Mononuclear cell (primary cell): ENCODE data around the gene NELL1. TPM values are rescaled to one million over a fixed set of nuclear protein-coding genes. Genes with fewer than 3 reads are reported as not detected.

Experiments used
- H3K27me3 ChIP-seq: 2 replicates; pipeline ENCODE4 v1.6.0; 2011; ENCODE audit warnings: low read length, control low read depth; ENCODE audit not compliant: insufficient read depth
- H3K4me1 ChIP-seq: 2 replicates; pipeline ENCODE4 v1.5.1; 2011; ENCODE audit warnings: mild to moderate bottlenecking, low read length, control low read depth; ENCODE audit not compliant: insufficient read depth
- H3K4me3 ChIP-seq: 2 replicates; pipeline ENCODE4 v1.5.1; 2011; ENCODE audit warnings: mild to moderate bottlenecking, low read length, moderate library complexity
- H3K9me3 ChIP-seq: 2 replicates; pipeline ENCODE4 v1.5.1; 2011; ENCODE audit warnings: low read depth, mild to moderate bottlenecking, control low read depth, low read length
- total RNA-seq: library from RNA; depleted of rRNA; stranded (reverse); fragments of >200 nt; gene quantifications from one replicate; pipeline ENCODE4 v1.2.3, GENCODE V29; 2012

Gene NELL1
- total RNA-seq, 1 donor: not detected

DNA sequence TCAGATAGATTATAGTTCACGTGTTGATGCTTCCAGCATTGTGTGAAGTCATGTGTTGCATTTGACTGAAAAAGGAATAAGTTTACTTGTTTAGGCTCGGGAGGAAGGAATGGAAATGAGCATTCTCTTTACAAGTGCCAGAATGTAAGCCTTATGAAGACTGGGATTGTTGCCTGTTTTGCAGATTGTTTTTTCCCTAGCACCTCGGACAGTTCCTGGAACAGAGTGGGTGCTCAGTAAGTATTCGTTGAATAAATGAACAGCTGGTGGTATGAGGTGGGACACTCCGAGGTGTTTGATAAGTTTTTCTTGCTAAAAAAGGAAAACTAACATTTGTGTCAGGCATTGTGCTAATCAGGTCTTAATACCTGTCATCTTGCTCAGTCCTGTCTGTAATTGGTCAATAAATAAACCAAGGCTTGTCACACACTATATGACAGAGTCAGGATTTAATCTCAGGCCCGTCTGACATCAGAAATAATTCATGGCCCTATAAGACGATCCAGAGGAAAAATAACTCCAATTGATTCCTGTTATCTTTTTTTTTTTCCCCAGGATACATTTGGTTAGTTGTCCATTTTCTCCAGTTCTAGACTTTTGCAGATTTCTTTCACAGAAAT lies 304.7 kb downstream of the NELL1 start:
- no peaks in the 10 kb centered on the region for H3K4me1 ChIP-seq
- no peaks in the 10 kb centered on the region for H3K9me3 ChIP-seq
- no peak overlapping the region for H3K4me3 ChIP-seq
- H3K27me3 ChIP-seq: no peaks in the 10 kb centered on the region

- Histone ChIP-seq H3K27me3 (no peaks in the 10 kb centered on the region), H3K9me3 (no peaks in the 10 kb centered on the region)
These were observed 311.4 kb downstream of the NELL1 start for GRCh38 chr11:20980736-20981135.

GRCh38 chr11:20990447-20990846 lies 321.1 kb downstream of the NELL1 start:
- Histone ChIP-seq H3K4me3 (no peak overlapping the region), H3K27me3 (no peaks in the 10 kb centered on the region), H3K9me3 (no peaks in the 10 kb centered on the region), H3K4me1 (no peaks in the 10 kb centered on the region)

More at GRCh38 chr11:20980736-20981135, 311.4 kb downstream of the NELL1 start:
- H3K4me3 ChIP-seq: no peak overlapping the region
- H3K4me1 ChIP-seq: no peaks in the 10 kb centered on the region

DNA sequence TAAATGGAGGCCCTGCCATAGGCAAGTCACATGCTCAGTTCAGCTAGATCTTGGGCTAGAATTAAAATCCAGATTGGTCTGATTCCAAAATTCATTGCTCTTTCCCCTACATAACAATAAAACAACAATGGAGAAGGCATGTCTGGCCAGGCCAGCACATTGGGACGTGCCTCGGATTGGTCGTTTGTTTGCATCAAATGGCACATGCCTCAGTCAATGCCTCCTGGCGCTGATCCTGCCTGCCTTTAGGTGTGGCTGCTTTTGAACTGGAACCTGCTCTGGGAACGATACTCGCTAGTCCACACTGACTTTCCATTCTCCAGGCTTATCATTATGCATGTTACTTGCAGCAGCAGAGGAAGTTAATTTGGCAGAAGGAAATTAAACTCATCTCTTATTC lies 322.1 kb downstream of the NELL1 start:
- no peaks in the 10 kb centered on the region for H3K9me3 ChIP-seq
- H3K27me3 ChIP-seq: no peaks in the 10 kb centered on the region
- no peaks in the 10 kb centered on the region for H3K4me1 ChIP-seq
- no peak overlapping the region for H3K4me3 ChIP-seq

DNA sequence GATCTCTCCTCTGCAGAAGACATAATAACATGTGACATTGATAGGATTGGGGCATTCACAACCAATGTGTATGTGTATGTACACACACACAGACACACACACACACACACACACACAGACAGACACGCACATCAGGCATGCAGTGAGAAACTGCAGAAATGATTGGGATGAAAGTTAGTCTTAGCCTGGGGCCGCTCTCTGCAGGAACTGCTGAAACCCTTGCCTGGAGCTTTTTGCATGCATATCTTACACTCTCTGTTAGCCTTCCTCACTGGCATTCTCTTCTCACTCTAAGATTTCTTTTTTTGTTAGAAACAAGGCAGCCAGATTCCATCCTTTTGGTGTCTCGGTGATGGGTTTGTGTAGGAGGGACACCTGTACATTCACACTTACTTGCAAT lies 337.9 kb downstream of the NELL1 start:
- Histone ChIP-seq H3K4me1 (no peaks in the 10 kb centered on the region), H3K9me3 (no peaks in the 10 kb centered on the region)

GRCh38 chr11:21018248-21018647 lies 348.9 kb downstream of the NELL1 start:
- no peak overlapping the region for H3K4me3 ChIP-seq
- no peaks in the 10 kb centered on the region for H3K4me1 ChIP-seq
- no peaks in the 10 kb centered on the region for H3K9me3 ChIP-seq

More for the DNA sequence above, 337.9 kb downstream of the NELL1 start:
- no peaks in the 10 kb centered on the region for H3K27me3 ChIP-seq
- H3K4me3 ChIP-seq: no peak overlapping the region

GRCh38 chr11:21026685-21027084 lies 357.3 kb downstream of the NELL1 start:
- Histone ChIP-seq H3K9me3 (no peaks in the 10 kb centered on the region), H3K27me3 (no peaks in the 10 kb centered on the region), H3K4me1 (no peaks in the 10 kb centered on the region), H3K4me3 (no peak overlapping the region)

More at GRCh38 chr11:21018248-21018647, 348.9 kb downstream of the NELL1 start:
- no peaks in the 10 kb centered on the region for H3K27me3 ChIP-seq

DNA sequence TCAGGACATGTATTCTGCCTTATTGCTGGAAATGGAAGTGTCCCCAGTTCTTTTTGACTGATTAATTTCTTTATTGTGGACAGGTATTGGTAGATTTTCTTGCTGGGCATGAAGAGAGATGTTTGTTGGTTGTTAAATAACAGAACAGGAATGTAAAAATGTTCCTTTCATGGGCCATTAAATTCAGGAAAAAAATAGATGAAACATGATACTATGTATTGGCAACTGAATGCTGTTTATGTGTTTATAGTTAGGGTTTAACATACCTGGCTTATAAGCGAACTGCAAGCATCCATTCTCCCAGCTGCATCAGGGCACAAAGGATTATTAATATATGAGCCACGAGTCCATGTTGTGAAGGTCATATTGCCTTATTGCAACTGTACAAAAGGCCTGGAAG lies 368.5 kb downstream of the NELL1 start:
- Histone ChIP-seq H3K27me3 (no peaks in the 10 kb centered on the region), H3K4me3 (no peak overlapping the region), H3K4me1 (no peaks in the 10 kb centered on the region), H3K9me3 (peaks cover 4% of the 10 kb centered on the region)

GRCh38 chr11:21038801-21039200 lies 369.4 kb downstream of the NELL1 start:
- Histone ChIP-seq H3K4me3 (no peak overlapping the region), H3K27me3 (no peaks in the 10 kb centered on the region), H3K4me1 (no peaks in the 10 kb centered on the region), H3K9me3 (peaks cover 4% of the 10 kb centered on the region)

- peaks cover 4% of the 10 kb centered on the region for H3K9me3 ChIP-seq
- H3K4me1 ChIP-seq: no peaks in the 10 kb centered on the region
- no peak overlapping the region for H3K4me3 ChIP-seq
- no peaks in the 10 kb centered on the region for H3K27me3 ChIP-seq
These were observed 371.2 kb downstream of the NELL1 start for GRCh38 chr11:21040630-21041029.

GRCh38 chr11:21048626-21049025 lies 379.2 kb downstream of the NELL1 start:
- H3K27me3 ChIP-seq: no peaks in the 10 kb centered on the region
- H3K9me3 ChIP-seq: no peaks in the 10 kb centered on the region
- no peak overlapping the region for H3K4me3 ChIP-seq
- H3K4me1 ChIP-seq: no peaks in the 10 kb centered on the region

DNA sequence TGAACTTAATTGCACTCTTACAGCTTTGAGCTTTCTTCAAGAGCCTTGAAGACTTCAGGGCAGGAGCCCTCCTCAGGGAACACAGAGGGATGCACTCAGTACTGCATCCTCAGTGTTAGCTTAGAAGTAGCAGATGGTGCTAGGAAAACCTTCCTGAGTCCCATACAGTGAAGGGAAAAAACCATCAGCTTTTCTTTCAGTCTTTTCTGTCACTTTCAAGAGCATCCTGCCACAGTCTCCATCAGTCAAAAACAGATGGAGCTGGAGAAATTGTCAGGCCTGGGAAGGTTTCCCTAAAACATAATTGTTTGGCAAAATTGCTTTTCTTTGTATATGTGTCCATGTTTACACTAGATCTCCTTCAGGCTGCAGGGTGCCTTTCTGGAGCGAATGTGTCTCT lies 384.1 kb downstream of the NELL1 start:
- Histone ChIP-seq H3K4me3 (no peak overlapping the region), H3K27me3 (no peaks in the 10 kb centered on the region), H3K9me3 (no peaks in the 10 kb centered on the region), H3K4me1 (no peaks in the 10 kb centered on the region)

DNA sequence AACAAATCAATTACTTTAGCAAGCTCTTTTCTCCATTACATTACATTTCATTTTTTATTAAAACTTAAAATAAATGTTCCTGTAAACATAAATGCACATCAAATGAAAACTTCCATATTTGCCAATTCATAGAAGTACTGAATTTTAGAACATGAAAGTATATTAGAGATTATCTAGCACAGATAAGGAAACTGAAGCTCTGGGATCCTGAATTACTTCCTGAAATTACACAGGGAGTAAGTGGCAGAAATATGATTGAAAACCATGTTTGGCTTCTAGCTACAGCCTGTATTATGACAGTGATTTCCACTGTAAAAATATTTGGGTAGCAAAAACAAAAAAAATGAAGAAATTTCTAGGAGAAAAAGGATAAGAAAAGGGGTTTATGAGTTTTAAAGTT lies 387.3 kb downstream of the NELL1 start:
- Histone ChIP-seq H3K9me3 (peaks cover 5% of the 10 kb centered on the region), H3K27me3 (no peaks in the 10 kb centered on the region), H3K4me1 (no peaks in the 10 kb centered on the region), H3K4me3 (no peak overlapping the region)

GRCh38 chr11:21059879-21060278 lies 390.5 kb downstream of the NELL1 start:
- Histone ChIP-seq H3K4me1 (no peaks in the 10 kb centered on the region), H3K27me3 (no peaks in the 10 kb centered on the region), H3K9me3 (peaks cover 5% of the 10 kb centered on the region), H3K4me3 (no peak overlapping the region)

DNA sequence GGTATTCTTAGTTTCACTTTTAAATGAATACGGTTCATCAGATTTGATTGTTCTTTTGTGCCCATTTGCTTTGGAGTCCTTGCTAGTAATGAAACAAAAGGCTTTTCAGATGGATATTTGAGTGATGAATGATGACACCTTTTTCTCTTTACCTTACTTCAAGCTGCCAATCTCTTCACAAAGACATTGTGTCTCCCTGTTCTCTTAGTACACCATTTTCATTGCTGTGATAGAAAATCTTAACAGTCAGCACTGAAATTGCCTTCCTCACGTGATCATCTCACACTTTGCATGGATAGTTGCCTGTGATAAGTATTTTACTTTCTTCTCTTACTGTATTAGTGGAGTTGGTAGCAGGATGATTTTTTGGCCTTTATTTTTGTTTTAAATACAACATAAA lies 396.6 kb downstream of the NELL1 start:
- Histone ChIP-seq H3K9me3 (peaks cover 5% of the 10 kb centered on the region), H3K27me3 (no peaks in the 10 kb centered on the region)

GRCh38 chr11:21068886-21069285 lies 399.5 kb downstream of the NELL1 start:
- Histone ChIP-seq H3K4me1 (no peaks in the 10 kb centered on the region), H3K4me3 (no peak overlapping the region), H3K27me3 (no peaks in the 10 kb centered on the region), H3K9me3 (no peaks in the 10 kb centered on the region)

More for the DNA sequence above, 396.6 kb downstream of the NELL1 start:
- H3K4me3 ChIP-seq: no peak overlapping the region
- H3K4me1 ChIP-seq: no peaks in the 10 kb centered on the region
